EL (cell line): Measurements from ENCODE around the gene ZBTB44.
"Not testable (repeated sequence)": the region's sequence is repeated elsewhere in the genome, so short reads cannot be mapped to it uniquely, and the experiment has no call there.

Experiments used
- DNase-seq: peaks from one replicate; pipeline ENCODE4 v3.0.0-alpha.2; 2016

Gene ZBTB44

DNA sequence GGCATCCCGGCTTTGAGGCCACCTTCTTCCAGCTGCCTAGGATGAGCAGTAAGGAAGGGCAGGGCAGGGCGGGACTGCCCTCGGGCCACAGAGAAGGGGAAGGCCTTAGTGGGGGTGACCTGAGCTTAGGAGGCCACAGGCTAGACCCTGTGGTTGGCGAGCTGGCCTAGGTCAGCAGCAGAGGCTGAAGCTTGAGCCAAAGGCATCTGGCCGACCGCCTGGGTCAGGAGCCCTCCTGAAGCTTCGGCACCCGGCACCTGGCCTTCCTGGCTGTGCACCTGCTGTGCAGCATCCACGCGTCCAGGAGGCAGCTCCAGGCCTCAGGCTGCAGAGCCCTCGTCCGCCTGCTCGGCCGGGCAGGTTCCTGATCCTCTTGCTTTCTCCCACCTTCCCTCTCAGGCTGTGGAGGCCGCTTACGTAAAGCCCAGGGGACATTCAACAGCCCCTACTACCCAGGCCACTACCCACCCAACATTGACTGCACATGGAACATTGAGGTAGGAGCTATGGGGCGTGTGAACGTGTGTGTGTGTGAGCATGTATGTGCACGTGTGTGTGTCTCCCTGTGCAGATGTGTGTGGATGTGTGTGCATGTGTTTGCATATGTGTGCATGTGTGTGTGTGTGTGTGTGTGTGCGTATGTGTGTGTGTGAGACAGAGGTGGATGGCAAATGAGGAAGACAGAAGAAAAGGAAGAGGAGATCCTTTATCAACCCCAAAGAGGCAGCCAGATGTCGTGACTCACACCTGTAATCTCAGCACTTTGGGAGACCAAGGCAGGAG is 120.3 kb downstream of the ZBTB44 start:
- no peak for DNase-seq

DNA sequence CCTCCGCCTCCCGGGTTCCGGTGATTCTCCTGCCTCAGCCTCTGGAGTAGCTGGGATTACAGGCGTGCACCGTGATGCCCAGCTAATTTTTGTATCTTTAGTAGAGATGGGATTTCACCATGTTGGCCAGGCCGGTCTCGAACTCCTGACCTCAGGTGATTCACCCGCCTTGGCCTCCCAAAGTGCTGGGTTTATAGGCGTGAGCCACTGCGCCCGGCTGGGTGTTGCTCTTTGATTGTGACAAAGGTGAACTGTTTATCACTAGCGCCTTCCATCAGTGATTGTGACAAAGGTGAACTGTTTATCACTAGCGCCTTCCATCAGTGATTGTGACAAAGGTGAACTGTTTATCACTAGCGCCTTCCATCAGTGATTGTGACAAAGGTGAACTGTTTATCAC is 121.2 kb downstream of the ZBTB44 start:
- not testable (repeated sequence) for DNase-seq

DNA sequence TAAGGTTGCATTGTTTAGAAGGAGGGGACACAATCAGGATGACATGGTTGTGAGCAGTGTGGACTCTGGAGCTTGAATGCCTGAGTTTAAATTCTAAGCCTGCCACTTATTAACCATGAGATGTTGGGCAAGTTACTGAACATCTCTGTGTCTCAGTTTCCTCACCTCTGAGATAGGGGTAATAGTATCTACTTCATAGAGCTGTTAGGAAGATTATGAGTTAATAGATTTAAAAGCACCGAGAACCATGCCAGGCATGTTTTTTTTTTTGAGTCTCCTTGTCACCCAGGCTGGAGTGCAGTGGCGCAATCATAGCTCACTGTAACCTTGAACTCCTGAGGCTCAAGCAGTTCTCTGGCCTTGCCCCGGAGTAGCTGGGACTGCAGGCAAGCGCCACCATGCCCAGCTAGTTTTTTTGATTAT is 121.9 kb downstream of the ZBTB44 start:
- DNase-seq = no peak

DNA sequence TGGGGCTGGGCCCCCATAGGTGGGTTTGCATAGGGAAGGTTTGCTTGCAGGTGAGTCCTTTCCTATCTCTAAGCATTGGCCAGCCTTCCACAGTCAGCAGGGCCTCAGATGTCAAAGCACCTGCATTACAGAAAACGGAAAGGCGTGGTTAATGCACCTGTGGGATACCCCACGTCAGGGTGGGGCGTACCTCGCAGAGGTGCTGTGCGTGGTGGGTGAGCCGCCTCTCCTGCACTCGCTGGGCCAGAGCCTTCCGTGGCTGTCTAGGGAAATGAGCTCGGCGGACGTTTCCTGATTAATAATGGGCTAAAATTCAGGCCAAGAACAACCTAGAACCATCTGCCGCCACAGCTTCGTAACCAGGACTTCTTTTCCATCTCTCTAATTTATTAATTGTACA is 122.8 kb downstream of the ZBTB44 start:
- no peak for DNase-seq

DNA sequence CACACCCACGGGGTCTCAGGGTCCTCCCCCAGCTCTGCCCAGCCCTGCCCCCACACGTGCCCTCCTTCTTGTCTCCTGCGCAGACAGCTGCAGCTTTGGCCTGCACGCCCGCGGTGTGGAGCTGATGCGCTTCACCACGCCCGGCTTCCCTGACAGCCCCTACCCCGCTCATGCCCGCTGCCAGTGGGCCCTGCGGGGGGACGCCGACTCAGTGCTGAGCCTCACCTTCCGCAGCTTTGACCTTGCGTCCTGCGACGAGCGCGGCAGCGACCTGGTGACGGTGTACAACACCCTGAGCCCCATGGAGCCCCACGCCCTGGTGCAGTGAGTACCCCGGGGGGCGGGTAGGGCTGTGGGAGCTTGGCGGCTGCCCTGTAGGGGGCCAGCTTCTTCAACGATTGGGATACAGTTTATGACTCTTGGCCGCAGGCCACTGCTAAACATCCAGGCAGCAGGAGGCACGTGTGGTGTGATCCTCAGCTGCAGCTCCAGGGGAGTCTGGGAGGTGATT is 124.3 kb downstream of the ZBTB44 start:
- DNase-seq = no peak

DNA sequence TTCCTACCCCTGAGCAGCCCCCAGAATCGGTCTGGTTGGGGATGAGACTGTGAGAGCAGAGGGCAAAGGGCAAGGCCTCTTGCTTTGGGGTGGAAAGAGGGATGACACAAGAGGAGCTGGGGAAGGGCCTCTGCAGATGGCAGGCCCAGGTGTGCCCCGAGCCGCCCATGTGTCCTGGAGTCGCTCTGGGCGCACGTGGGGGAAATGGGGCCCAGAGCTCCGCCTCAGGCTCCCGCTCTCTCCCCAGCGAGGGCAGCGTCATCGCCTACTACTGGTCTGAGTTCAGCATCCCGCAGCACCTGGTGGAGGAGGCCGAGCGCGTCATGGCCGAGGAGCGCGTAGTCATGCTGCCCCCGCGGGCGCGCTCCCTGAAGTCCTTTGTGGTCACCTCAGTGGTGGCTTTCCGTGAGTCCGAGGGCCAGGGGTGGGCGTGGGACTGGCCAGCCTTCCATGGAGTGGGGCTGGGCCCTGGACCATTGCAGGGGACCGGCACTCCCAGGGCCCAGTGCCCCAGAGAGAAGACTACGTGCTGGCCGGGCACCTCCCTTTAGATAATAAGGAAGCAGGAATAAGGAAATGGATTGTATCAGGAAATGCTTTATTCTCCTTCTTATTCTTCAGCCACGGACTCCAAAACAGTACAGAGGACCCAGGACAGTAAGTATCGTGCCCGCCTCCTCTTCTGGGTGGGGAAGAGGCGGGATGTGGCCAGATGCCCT is 125.1 kb downstream of the ZBTB44 start:
- DNase-seq = no peak

DNA sequence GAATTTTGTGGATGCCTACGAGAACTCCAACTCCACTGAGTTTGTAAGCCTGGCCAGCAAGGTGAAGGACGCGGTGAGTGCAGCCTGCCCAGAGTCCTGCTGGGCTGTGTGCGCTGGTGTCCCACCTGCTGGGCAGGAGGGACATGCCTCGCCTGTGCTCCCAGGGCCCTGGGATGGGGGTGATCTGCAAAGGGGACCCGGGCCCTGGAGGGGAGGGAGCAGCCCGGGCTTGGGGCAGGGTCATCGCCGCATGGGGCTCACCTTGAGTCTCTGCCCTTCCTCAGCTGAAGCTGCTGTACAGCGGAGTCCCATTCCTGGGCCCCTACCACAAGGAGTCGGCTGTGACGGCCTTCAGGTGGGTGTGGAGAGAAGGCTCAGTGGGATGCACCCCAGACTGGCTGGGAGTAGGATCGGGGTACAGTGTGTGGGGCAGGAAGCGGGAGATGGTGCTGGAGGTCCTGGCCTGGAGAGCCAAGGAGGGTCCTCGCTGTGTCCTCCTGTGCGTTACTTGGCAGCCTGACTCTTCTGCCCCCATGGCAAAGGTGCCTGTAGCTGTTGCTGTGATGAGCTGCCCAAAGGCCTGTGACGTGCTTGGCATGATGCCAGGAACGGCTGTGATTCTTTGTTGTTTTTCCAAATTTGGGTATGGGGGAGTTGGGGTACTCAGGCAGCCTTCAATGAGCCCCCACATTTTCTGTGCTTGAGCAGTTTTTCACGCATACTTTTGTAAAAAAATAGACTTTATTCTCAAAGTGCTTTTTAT is 126.0 kb downstream of the ZBTB44 start:
- DNase-seq = no peak

DNA sequence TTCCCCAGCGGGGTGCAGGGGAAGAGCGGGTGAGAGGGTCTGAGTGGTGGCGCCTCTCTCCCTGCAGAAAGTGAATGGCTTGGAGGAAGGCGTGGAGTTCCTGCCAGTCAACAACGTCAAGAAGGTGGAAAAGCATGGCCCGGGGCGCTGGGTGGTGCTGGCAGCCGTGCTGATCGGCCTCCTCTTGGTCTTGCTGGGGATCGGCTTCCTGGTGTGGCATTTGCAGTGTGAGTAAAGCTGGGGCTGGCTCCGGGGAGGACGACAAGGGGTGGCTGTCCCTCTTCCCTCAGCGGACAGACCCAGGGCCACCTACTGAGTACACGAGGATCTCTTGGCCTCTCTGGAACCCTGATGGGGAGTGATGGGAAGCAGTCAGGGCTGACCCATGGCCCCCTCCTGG is 126.7 kb downstream of the ZBTB44 start:
- no peak for DNase-seq

DNA sequence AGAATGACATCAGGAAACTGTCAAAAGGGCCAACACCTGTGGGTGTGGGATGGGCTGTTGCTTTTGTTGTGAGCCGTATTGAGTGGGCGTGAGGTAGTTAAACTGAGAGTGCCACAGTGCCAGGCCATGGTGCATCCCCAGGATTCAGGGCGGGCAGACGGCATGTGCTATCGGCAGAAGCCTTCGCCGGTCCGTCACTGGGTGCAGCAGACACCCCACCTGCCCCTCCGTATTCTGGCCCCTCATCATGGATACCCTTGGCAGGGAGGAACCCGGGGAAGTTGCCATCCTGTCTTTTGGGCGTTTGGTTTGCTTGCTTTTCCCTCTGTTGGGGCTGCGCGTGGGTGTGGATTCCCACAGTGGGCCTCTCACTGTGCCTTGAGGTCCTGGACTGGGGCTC is 127.6 kb downstream of the ZBTB44 start:
- no peak for DNase-seq

DNA sequence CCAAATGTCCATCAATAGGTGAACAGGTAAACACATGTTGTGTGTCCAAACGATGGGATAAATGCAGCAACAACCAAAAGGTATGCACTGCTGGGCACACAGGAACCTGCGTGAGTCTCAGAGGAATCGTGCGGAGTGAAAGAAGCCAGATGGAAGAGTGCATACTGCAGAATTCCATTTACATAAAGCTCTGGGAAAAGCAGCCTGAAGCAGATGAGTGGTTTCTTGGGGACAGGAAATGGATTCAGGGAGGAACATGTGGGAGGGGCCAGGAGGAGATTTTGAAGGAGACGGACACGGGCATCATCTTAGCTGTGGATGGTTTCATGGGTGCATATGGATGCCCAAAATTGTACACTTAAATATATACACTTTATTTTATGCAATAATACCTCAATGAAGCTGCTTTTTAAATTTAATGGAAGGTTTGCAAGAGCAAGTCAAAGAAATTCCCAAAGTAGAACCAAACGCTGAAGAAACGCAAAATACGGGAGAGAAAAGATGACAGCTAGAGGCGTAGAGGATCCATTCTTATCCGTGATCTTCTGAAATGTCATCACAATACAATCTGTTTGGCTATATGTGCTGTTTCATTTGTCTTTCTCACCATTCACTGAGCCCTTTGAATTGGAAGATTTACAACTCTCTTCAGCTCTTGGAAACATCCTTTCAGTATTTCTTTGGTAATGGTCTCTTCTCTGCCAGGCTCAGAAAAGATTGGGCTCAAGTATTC is 130.7 kb downstream of the ZBTB44 start:
- DNase-seq = no peak

DNA sequence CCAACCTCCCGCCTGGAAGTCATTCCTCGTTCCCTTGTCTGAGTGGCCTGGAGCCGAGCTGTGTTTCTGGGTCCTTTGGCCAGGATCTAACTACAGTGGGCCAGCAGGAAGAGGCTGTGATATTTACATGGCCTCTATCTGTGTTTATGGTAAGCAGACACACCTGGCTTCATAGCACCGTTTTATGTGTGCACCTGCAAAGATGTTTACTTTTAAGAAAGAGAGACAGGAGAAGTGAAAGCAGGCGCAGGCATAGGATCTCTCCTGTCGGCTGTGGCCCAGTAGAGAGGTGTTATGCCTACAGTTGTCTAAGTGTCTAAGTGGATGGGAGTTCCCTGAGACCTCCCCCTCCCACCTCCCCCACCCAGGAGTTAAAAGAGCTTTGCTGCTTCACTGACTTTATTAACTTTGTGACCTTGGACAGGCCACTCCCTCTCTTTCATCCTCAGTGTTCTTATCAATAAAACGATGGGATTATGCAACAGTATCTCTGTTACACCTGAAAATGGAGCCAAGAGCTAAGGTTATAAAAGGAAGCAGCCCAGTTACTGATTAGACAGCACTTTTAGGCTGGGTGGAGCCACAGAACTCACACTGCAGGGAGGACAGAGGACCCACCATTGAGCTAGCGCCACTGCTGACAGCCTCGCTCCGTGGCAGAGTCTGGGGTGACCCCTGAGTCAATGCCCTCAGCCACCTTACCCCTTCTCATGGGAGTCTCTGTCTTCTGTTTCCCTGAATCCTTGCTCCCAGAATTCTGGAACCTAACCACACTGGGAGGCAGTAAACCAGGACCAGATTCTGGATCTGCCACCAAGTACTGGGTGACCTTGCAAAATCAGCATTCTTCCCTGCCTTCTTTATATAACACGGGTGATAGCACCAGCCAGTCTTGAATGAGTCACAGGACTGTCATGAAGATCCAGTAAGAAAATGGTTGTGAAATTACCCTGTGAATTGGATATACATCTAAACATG is 133.1 kb downstream of the ZBTB44 start:
- DNase-seq = peak; percentile 66

DNA sequence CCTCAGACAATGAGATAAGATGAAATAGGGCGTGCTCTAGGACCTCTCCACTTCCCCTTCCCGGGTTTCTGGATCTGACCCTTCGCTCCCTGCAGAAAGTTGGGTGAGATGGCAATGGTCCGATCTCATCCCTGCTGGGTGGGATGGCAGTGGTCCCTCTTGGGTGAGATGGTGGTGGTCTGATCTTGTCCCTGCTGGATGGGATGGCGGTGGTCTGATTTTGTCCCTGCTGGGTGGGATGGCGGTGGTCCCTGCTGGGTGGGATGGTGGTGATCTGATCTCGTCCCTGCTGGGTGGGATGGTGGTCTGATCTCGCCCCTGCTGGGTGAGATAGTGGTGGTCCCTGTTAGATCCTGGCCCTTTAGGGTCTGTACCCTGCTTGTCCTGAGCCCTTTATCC is 133.8 kb downstream of the ZBTB44 start:
- DNase-seq = no peak

DNA sequence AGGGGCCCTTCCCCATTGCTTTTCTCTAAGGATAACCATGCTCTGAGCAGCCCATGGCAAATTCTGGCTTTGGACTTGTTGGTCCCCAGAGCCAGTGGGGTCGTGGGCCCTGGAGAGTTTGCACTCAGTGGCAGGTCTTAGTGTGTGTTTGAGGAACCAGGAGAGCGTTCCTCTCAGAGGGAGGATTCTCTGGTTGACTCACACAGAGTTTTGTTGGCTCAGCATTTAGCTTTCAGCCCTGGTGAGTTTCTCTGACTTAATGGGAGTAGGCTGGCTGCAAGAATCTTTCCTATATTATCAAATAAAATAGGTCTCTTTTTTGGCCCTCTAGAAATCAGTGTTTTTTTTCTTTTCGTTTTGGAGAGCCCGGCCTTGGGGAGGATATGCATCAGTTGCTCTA is 134.2 kb downstream of the ZBTB44 start:
- DNase-seq = no peak

DNA sequence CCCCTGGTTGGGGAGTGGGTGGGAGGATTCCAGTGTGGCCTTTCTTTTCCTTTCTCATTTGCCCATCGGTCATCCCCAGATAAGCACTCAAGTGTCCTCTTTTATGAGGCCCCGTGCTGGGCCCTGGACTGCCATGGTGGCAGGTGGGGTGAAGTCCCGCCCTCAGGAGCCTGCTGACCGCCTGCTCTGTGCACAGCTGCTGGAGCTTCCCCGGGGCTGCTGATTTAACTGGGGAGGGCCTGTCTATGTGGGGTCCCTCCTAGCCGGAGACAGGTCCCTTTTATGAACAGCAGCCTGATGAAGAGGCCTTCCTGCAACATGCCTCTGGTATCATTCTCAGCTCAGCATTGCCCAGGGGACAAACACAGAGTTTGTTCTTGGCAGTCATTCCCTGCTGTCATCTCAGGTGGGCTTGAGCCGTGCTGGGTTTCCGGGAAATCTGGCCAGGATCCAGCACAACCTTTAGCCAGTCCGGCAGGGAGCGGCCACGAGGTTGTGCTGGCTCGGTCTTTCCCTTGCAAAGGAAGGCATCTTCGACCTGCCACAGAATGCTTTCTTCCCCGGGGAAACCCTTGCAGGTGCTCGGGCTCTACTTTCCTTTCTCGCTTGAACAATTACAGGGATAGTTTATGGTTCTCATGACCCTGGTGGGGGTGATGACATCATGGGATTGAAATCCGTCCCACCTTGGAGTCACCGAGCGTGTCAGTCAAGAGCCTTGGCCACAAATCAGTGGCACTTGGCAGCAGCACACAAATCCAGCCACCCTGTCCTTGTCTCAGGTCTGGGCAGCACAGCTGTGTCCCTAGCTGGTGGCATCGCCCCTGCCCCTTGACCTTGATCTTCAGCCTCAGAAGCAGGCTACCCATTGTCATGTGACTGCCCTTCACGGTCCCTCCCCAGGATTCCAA is 135.1 kb downstream of the ZBTB44 start:
- DNase-seq = no peak

DNA sequence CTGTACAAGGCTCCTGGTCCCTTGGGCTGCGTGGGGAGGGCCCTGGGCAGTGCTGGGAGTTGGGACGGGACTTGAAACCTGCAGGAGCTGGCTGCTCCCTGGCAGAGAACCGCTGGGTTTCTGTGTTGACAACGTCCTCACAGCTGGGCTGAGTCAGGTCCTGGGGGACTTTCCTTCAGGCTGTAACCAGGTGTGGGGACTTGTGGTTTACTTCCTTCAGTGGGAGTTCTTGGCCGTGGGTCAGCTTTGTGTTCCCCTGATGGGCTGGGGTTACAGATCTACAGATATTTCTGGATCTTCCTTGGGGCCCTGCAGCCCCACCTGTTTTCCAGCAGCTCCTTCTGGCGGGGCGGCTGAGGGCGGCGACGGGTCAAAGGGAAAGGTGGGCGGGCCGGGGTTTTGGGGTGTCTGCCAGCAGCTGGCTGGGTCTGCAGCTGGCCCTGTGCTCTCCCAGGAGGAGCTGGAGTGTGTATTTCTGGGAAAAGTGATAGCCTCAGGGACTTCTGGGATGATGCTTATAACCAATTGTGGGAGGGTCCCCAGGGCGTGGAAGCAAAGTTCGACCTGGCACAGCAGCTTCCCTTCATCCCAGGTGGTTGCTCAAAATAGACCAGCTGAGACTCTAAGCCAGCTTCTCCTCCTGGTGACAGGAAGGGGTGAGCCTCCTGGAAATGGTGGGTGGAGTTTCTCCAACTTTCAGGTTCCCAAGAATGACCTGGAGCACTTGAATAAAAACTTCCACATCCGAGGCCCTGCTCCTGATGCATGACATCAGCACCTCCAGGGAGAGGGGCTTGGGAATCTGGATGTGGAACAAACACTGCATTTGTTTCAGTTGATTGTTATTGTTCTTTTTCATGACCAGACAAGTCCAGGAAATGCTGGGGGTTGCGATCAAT is 136.0 kb downstream of the ZBTB44 start:
- DNase-seq = no peak

DNA sequence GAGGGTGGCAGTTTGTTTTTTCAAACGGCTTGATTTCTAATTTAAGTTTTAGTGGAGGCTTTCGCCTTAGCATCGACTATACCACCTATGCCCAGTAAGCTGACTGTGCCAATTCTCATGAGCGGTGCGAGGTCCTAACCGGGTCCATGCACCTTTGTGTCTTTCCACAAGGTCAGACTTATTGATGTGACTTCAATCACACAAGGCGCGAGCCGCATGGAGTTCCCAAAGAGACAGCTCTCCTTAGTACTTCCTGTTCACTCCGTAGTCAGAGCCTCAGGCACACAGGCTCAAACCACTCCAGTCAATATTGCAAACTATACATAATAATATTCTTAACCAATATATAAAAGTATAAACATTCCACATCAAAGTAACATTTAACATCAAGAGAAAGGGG is 136.9 kb downstream of the ZBTB44 start:
- DNase-seq = no peak
